GM12874 (cell line): ENCODE results near the gene PIK3AP1.

Experiments
- TF ChIP-seq, protein P1 (sequence below): IDR thresholded peaks from 2 replicates; pipeline ENCODE4 v1.5.1; 2011; ENCODE audit warnings: low read depth, mild to moderate bottlenecking, control low read depth, low read length, moderate library complexity; ENCODE audit not compliant: insufficient read depth

PIK3AP1 gene

DNA sequence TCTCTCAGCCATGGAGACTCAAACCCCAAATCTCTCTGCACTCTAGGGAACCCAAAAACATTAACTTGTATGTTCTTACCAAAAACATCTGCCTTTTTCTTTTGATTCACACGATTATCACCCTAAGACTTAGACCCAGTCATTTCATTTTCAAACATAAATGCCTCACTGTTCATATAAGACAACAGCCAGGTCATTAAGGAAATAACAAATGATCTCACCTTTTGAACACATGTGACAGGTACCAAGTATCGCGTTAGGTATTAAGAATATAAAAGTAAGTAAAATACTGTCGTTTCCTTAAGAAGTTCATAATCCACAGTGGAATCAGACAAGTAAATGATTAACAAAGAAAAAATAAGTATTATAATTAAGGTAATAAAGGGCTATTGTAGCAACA, 142.3 kb downstream of the PIK3AP1 start:
- TF ChIP-seq, protein P1, sequence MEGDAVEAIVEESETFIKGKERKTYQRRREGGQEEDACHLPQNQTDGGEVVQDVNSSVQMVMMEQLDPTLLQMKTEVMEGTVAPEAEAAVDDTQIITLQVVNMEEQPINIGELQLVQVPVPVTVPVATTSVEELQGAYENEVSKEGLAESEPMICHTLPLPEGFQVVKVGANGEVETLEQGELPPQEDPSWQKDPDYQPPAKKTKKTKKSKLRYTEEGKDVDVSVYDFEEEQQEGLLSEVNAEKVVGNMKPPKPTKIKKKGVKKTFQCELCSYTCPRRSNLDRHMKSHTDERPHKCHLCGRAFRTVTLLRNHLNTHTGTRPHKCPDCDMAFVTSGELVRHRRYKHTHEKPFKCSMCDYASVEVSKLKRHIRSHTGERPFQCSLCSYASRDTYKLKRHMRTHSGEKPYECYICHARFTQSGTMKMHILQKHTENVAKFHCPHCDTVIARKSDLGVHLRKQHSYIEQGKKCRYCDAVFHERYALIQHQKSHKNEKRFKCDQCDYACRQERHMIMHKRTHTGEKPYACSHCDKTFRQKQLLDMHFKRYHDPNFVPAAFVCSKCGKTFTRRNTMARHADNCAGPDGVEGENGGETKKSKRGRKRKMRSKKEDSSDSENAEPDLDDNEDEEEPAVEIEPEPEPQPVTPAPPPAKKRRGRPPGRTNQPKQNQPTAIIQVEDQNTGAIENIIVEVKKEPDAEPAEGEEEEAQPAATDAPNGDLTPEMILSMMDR = no peak

DNA sequence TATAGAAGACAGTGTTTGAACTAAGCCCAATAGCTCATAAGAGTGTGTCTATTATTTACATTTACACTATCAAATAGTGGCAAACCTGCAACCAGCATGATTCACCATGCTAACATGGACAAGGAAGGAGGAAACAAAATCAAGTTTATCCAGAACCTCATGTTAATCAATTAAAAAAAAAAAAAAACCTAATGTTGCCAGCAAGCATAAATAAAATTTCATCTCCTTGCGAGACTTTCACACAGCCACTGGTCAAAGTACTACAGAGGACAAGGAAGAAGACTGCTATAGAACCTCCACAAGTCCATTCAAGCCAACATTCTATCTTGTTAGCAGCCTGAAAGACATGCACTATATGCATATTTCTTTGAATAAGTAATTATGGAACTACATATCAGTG, 143.2 kb downstream of the PIK3AP1 start:
- TF ChIP-seq, protein P1 = no peak

DNA sequence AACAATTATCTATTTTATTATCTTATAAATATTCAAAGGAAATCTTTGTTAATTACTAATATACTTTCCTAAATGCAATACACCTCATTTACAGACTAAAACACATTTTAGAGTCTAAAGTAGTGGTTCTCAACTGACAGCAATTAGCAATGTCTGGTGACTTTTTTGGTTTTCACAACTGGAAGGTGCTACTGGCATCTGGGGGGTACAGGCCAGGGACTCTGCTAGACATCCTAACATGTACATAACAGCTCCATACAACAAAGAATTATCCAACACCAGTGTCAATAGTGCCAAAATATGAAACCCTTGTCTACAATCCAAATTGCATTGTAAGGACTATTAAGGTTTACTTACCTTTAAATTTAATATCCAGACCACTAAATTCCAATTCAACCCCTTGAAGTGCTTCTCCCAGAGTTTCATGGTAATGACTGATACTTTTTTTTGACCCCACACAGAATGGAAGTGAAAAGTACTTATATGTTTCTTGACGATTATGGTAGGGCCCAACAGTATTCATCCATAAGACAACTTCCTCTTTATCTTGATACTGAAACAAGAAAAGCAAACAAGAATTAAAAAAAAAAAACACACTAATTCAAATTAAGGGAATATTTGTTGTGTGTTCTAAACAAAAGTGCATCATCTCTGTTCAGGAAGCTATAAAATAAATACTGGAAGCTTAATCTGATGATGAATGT, 143.9 kb downstream of the PIK3AP1 start:
- TF ChIP-seq, protein P1 = no peak

DNA sequence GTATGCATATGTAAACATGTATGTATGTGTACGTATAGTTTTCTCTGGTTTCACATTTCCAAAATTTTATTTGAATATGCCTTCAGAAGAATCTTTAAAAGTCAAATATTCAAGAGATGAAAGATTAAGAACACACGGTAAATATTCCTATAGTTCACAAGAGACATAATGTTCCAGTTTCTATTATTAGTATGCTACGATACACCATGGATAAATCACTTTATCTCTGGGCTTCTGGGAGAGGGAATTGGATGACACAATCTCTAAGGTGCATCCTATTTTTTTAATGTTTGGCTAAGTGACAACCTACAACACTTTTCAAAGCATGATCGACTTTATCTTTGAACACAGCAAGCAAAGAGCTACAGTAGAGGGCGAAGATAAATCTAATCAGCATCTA, 147.3 kb downstream of the PIK3AP1 start:
- TF ChIP-seq, protein P1 = no peak

DNA sequence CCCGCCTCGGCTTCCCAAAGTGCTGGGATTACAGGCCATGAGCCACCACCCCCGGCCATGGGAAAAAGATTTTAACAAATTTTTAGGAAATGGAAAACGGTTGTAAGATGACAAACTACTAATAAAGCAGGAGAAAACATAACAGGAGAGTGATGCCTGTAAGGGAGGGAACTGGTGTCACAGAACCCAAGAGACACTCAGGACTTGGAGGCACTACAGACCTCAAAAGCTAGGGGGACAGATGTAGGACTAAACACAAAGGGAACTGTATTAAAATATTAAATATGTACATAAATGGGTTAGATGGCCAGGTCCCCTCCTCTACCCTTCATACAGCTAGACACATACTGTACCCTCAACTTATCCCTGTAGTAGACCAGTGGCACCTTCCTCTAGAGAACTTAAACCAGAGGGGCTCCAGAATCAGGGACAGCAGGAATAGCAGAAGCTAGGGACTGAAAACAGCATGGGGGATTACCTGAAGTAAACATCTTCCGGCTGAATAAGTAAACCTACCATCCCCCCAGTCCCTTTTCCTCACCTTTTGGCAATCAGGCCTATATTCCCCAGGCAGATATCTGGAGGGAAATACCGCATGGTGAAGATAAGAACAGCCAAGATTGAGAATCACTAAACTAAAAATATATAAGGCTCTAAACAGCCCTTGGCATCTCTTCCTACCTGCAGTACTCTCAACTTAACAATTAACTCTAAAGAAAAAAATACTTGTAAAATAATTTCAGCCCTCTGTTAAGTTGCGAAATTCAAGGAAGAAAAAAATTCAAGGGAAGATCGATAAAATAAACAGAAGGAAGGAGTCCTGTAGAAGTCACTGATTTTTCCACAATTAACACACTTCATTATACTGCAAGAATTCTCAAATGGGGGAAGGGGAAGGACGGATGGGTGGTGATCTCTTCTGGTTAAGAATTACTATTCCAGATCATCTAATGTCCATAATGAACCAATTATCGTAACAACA, 149.0 kb downstream of the PIK3AP1 start:
- TF ChIP-seq, protein P1 = no peak

DNA sequence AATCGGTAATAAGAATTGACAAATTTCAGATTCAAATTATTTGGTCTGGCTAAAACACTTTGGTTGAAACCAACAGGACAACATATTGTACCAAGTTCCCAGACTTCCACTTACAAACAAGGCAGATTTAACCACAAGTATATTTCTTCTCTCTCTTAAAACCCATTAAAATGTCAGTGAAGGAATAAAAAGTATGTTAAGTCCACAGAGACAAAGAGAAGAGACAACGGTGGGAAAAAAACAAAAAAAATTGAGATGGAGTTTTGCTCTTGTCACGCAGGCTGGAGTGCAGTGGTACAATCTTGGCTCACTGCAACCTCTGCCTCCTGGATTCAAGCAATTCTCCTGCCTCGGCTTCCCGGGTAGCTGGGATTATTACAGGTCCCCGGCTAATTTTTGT, 149.8 kb downstream of the PIK3AP1 start:
- TF ChIP-seq, protein P1 = no peak

DNA sequence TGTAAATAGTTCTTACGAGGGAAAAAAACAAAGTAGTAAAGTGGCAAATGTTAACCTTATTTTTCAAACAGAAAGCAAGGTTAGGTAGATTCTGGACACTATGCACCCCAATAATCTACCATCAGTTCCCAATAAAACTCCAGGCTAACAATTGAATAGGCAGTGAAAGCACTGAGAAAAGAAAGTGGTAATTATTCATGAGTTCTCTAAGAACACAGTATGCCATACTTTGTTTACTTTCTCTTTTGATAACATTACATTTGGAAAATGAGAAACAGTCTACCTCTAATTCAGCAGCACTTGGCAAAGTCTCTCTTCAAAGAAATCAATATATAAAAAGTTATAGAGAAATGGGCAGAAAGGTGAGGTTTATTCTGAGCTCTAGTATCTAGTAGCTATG, 151.9 kb downstream of the PIK3AP1 start:
- TF ChIP-seq, protein P1 = no peak
